Panc1 (cell line): ENCODE measurements around the gene DNAJB5.

ENCODE experiments used
- POLR2AphosphoS5 ChIP-seq: IDR thresholded peaks from 2 replicates; pipeline ENCODE4 v1.6.1; 2012; ENCODE audit warnings: mild to moderate bottlenecking, low read depth, low read length, moderate library complexity
- REST ChIP-seq, 2 experiments: IDR thresholded peaks; 2 replicates each; pipeline ENCODE4 v1.6.1; 2011 to 2012; ENCODE audit warnings: low read depth in 2 of 2, control low read depth in 1 of 2, low read length in 1 of 2, mild to moderate bottlenecking in 1 of 2, moderate library complexity in 1 of 2; ENCODE audit not compliant: insufficient read depth in 1 of 2
- SIN3A ChIP-seq: IDR thresholded peaks from 2 replicates; pipeline ENCODE4 v1.6.1; 2012; ENCODE audit warnings: low read depth, mild to moderate bottlenecking, low read length, moderate library complexity, borderline replicate concordance; ENCODE audit not compliant: insufficient read depth
- TF ChIP-seq, protein P1 (sequence below): fragments of 450-650 bp; IDR thresholded peaks from 2 replicates; pipeline ENCODE4 v1.5.1; 2017; ENCODE audit warnings: mild to moderate bottlenecking

DNA sequence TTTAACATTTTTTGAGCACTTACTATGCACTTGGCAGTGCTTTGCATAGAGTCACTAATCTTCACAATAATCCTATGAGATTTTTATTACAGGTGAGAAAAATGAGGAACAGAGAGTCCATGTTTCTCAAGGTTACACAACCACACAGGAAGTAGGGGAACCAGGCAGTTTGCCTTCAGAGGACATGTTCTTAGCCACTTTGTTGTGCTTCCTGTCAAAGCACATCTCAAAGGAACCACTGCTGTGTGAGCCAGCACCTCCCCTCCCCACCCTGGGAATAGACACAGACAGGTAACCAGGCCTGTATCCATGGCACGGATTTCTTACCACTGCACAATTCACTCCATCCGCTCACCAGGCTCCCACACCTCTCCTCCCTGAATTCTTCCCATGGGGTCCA, 6.3 kb upstream of the DNAJB5 start:
- TF ChIP-seq, protein P1, sequence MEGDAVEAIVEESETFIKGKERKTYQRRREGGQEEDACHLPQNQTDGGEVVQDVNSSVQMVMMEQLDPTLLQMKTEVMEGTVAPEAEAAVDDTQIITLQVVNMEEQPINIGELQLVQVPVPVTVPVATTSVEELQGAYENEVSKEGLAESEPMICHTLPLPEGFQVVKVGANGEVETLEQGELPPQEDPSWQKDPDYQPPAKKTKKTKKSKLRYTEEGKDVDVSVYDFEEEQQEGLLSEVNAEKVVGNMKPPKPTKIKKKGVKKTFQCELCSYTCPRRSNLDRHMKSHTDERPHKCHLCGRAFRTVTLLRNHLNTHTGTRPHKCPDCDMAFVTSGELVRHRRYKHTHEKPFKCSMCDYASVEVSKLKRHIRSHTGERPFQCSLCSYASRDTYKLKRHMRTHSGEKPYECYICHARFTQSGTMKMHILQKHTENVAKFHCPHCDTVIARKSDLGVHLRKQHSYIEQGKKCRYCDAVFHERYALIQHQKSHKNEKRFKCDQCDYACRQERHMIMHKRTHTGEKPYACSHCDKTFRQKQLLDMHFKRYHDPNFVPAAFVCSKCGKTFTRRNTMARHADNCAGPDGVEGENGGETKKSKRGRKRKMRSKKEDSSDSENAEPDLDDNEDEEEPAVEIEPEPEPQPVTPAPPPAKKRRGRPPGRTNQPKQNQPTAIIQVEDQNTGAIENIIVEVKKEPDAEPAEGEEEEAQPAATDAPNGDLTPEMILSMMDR, result no peak
- TF ChIP-seq REST (IDR thresholded peaks at IDR 0.05; ENCODE audit: insufficient read depth in 1 of 2, low read depth in 2 of 2, low read length in 1 of 2) (no peak), SIN3A (no peak), POLR2AphosphoS5 (no peak)
